H9 (cell line): ENCODE measurements around the gene PPP1R13B. TPM values are rescaled to one million over a fixed set of nuclear protein-coding genes. Genes with fewer than 3 reads are reported as not detected.

Experiments used
- DNase-seq: peaks from one replicate; pipeline ENCODE4 v3.0.0-alpha.2; 2017
- H2AFZ ChIP-seq: one replicate; pipeline ENCODE4 v1.6.1; 2013; ENCODE audit warnings: mild to moderate bottlenecking, low read length, control low read depth, moderate library complexity
- H2AK5ac ChIP-seq: 2 replicates; pipeline ENCODE4 v1.6.1; 2013; ENCODE audit warnings: low read length, control low read depth, mixed read lengths; ENCODE audit not compliant: insufficient read length
- H2BK120ac ChIP-seq: one replicate; pipeline ENCODE4 v1.6.1; 2013; ENCODE audit warnings: low read depth, mild to moderate bottlenecking, low read length, control low read depth, inconsistent platforms; ENCODE audit not compliant: poor library complexity, severe bottlenecking
- H2BK12ac ChIP-seq: 2 replicates; pipeline ENCODE4 v1.6.1; 2013; ENCODE audit warnings: low read length, control low read depth, mixed read lengths, low read depth; ENCODE audit not compliant: insufficient read length
- H2BK15ac ChIP-seq: 2 replicates; pipeline ENCODE4 v1.6.1; 2013; ENCODE audit warnings: low read depth, low read length, control low read depth
- H2BK20ac ChIP-seq: one replicate; pipeline ENCODE4 v1.6.1; 2013; ENCODE audit warnings: low read depth, mild to moderate bottlenecking, low read length, control low read depth, inconsistent platforms; ENCODE audit not compliant: poor library complexity, severe bottlenecking
- H2BK5ac ChIP-seq: 2 replicates; pipeline ENCODE4 v1.6.1; 2013; ENCODE audit warnings: low read length, control low read depth, mixed read lengths; ENCODE audit not compliant: insufficient read length
- H3K14ac ChIP-seq: 2 replicates; pipeline ENCODE4 v1.6.1; 2013; ENCODE audit warnings: low read length, control low read depth; ENCODE audit not compliant: insufficient read depth
- H3K18ac ChIP-seq: 2 replicates; pipeline ENCODE4 v1.6.1; 2013; ENCODE audit warnings: low read depth, mild to moderate bottlenecking, mixed read lengths, low read length, control low read depth; ENCODE audit not compliant: insufficient read length
- H3K23ac ChIP-seq: 2 replicates; pipeline ENCODE4 v1.6.1; 2013; ENCODE audit warnings: low read length, control low read depth, mixed read lengths, low read depth; ENCODE audit not compliant: insufficient read length
- H3K23me2 ChIP-seq: 2 replicates; pipeline ENCODE4 v1.6.1; 2013; ENCODE audit warnings: low read depth, mild to moderate bottlenecking, mixed read lengths, low read length, control low read depth; ENCODE audit not compliant: insufficient read length, poor library complexity, severe bottlenecking
- H3K27ac ChIP-seq: 2 replicates; pipeline ENCODE4 v1.5.1; 2013; ENCODE audit warnings: low read length, control low read depth, mixed read lengths, low read depth; ENCODE audit not compliant: insufficient read length
- H3K27me3 ChIP-seq: 2 replicates; pipeline ENCODE4 v1.6.1; 2013; ENCODE audit warnings: low read length, control low read depth, inconsistent platforms; ENCODE audit not compliant: insufficient read depth
- H3K4ac ChIP-seq: 2 replicates; pipeline ENCODE4 v1.6.1; 2013; ENCODE audit warnings: low read depth, mild to moderate bottlenecking, control low read depth, inconsistent platforms, low read length, moderate library complexity
- H3K4me1 ChIP-seq: 2 replicates; pipeline ENCODE4 v1.6.1; 2013; ENCODE audit warnings: low read length, control low read depth, inconsistent platforms; ENCODE audit not compliant: insufficient read depth
- H3K4me2 ChIP-seq: 2 replicates; pipeline ENCODE4 v1.6.1; 2013; ENCODE audit warnings: low read length, control low read depth, mixed read lengths; ENCODE audit not compliant: insufficient read length, insufficient read depth
- H3K56ac ChIP-seq: 2 replicates; pipeline ENCODE4 v1.6.1; 2013; ENCODE audit warnings: low read depth, mild to moderate bottlenecking, mixed read lengths, low read length, control low read depth; ENCODE audit not compliant: insufficient read length
- H3K79me1 ChIP-seq: 2 replicates; pipeline ENCODE4 v1.6.1; 2013; ENCODE audit warnings: low read depth, mild to moderate bottlenecking, moderate library complexity, low read length, control low read depth, inconsistent platforms; ENCODE audit not compliant: insufficient read depth, poor library complexity, severe bottlenecking
- H3K79me2 ChIP-seq: 2 replicates; pipeline ENCODE4 v1.6.1; 2013; ENCODE audit warnings: low read length, control low read depth, inconsistent platforms; ENCODE audit not compliant: insufficient read depth
- H3K9ac ChIP-seq: 2 replicates; pipeline ENCODE4 v1.6.1; 2013; ENCODE audit warnings: low read length, control low read depth, mixed read lengths; ENCODE audit not compliant: insufficient read length; ENCODE audit errors: extremely low read depth
- H3K9me3 ChIP-seq: one replicate; pipeline ENCODE4 v1.6.1; 2013; ENCODE audit warnings: low read depth, low read length, inconsistent platforms; ENCODE audit not compliant: control insufficient read depth
- H3T11ph ChIP-seq: one replicate; pipeline ENCODE4 v1.6.1; 2013; ENCODE audit warnings: mild to moderate bottlenecking, low read length, control low read depth, inconsistent platforms
- H4K20me1 ChIP-seq: one replicate; pipeline ENCODE4 v1.6.1; 2013; ENCODE audit not compliant: control insufficient read depth, insufficient read length, insufficient read depth
- H4K5ac ChIP-seq: 2 replicates; pipeline ENCODE4 v1.6.1; 2013; ENCODE audit warnings: low read depth, mild to moderate bottlenecking, mixed read lengths, low read length, control low read depth; ENCODE audit not compliant: insufficient read length
- H4K8ac ChIP-seq: replicated peaks from 2 replicates; pipeline ENCODE4 v1.6.1; 2013; ENCODE audit warnings: low read length, control low read depth, mixed read lengths, low read depth; ENCODE audit not compliant: insufficient read length
- H4K91ac ChIP-seq: 2 replicates; pipeline ENCODE4 v1.6.1; 2013; ENCODE audit warnings: low read depth, mild to moderate bottlenecking, moderate library complexity, mixed read lengths, low read length, control low read depth; ENCODE audit not compliant: insufficient read length
- H3K27ac Mint-ChIP-seq, 3 experiments: 2 replicates in 2 of 3; 3 replicates in 1 of 3; pipeline ENCODE4 v1.8.0; 2020 to 2021; ENCODE audit warnings: mixed read lengths in 3 of 3, mild to moderate bottlenecking in 1 of 3, moderate library complexity in 1 of 3
- H3K27me3 Mint-ChIP-seq: 2 replicates; pipeline ENCODE4 v1.8.0; 2021; ENCODE audit warnings: low read depth, mild to moderate bottlenecking, moderate library complexity, mixed read lengths
- H3K36me3 Mint-ChIP-seq, 3 experiments: 2 replicates in 2 of 3; 3 replicates in 1 of 3; pipeline ENCODE4 v1.8.0; 2020 to 2021; ENCODE audit warnings: low read depth in 3 of 3, mixed read lengths in 3 of 3; ENCODE audit not compliant: insufficient read depth in 1 of 3
- H3K4me1 Mint-ChIP-seq, 2 experiments: 2 replicates each; pipeline ENCODE4 v1.8.0; 2020; ENCODE audit warnings: mixed read lengths in 2 of 2
- H3K4me3 Mint-ChIP-seq, 2 experiments: 2 replicates in 1 of 2; 3 replicates in 1 of 2; pipeline ENCODE4 v1.8.0; 2020 to 2021; ENCODE audit warnings: mild to moderate bottlenecking in 2 of 2, mixed read lengths in 2 of 2, moderate library complexity in 1 of 2
- H3K9me3 Mint-ChIP-seq, 2 experiments: 2 replicates in 1 of 2; 3 replicates in 1 of 2; pipeline ENCODE4 v1.8.0; 2020; ENCODE audit warnings: mild to moderate bottlenecking in 2 of 2, mixed read lengths in 2 of 2, moderate library complexity in 1 of 2
- CTCF ChIP-seq: fragments of 200-600 bp; sonication (generic); conservative IDR thresholded peaks from 3 replicates; pipeline ENCODE4 v1.8.0; 2021; ENCODE audit warnings: antibody characterized with exemption, mild to moderate bottlenecking
- WGBS: extraction: QIAGEN DNeasy Blood & Tissue Kit; methylation state at CpG from one replicate; pipeline ENCODE4 v1.1.7; 2013; ENCODE audit warnings: missing lambda C conversion rate, low lambda C conversion rate, mixed read lengths; ENCODE audit not compliant: insufficient read length; ENCODE audit errors: extremely low coverage; 5-methylcytosine and 5-hydroxymethylcytosine counted together
- total RNA-seq: library from RNA; stranded (reverse); gene quantifications from 2 replicates; pipeline ENCODE4 v1.2.1, GENCODE V29; 2021

The PPP1R13B gene
- total RNA-seq, 1 experiment from 2014 or later, result 6.0 TPM

GRCh38 chr14:103802356-103802755 is 45.0 kb downstream of the PPP1R13B start:
- H3K9ac ChIP-seq, result no peak overlapping the region
- H3K23ac ChIP-seq, result no peak overlapping the region
- no peak overlapping the region for H3K14ac ChIP-seq
- H2BK12ac ChIP-seq, result no peak overlapping the region
- no peaks in the 10 kb centered on the region for H3K23me2 ChIP-seq
- Mint-ChIP-seq H3K4me1 (peaks cover 4 to 12% of the 10 kb centered on the region in 2 experiments), H3K9me3 (no peaks in the 10 kb centered on the region), H3K27me3 (no peaks in the 10 kb centered on the region; the same call in 1 of the 2 replicates), H3K4me3 (no peak overlapping the region), H3K27ac (no peak overlapping the region), H3K36me3 (no peaks in the 10 kb centered on the region)
- no peak overlapping the region for H3K4me2 ChIP-seq
- no peak overlapping the region for H2BK20ac ChIP-seq
- no peak for TF ChIP-seq CTCF
- H3K4me1 ChIP-seq, result peaks cover 2% of the 10 kb centered on the region; the same call in 1 of the 2 replicates
- H2BK5ac ChIP-seq, result no peak overlapping the region
- H3K56ac ChIP-seq, result no peak overlapping the region
- no peaks in the 10 kb centered on the region for H3K9me3 ChIP-seq
- no peak overlapping the region for H3K4ac ChIP-seq
- WGBS, result no CpG with 5 or more reads among the region's 8 CpGs
- H3K79me2 ChIP-seq, result no peaks in the 10 kb centered on the region
- DNase-seq, result no peak
- no peaks in the 10 kb centered on the region for H4K20me1 ChIP-seq
- H3K79me1 ChIP-seq, result no peaks in the 10 kb centered on the region
- H2AK5ac ChIP-seq, result no peak overlapping the region
- no peak overlapping the region for H4K5ac ChIP-seq
- H3T11ph ChIP-seq, result no peak overlapping the region
- no peak overlapping the region for H2AFZ ChIP-seq
- H4K8ac ChIP-seq, result no peak overlapping the region
- H3K27ac ChIP-seq, result no peak overlapping the region
- H3K18ac ChIP-seq, result peak overlapping the region; percentile 34
- no peak overlapping the region for H4K91ac ChIP-seq
- no peaks in the 10 kb centered on the region for H3K27me3 ChIP-seq
- H2BK120ac ChIP-seq, result no peak overlapping the region
- no peak overlapping the region for H2BK15ac ChIP-seq
